GM21423 (cell line): ENCODE data around the gene BCAP29.
A peak's percentile ranks its signal among the peaks of the same experiment; 100 is the strongest.
"Not testable (repeated sequence)": the region's sequence is repeated elsewhere in the genome, so short reads cannot be mapped to it uniquely, and the experiment has no call there.

Experiments used
- ATAC-seq: cut with Tn5 transposase; IDR thresholded peaks from one replicate; pipeline ENCODE4 v1.9.1; 2021; ENCODE audit warnings: mild to moderate bottlenecking, moderate library complexity; ENCODE audit not compliant: unreplicated experiment

The BCAP29 gene, protein sequence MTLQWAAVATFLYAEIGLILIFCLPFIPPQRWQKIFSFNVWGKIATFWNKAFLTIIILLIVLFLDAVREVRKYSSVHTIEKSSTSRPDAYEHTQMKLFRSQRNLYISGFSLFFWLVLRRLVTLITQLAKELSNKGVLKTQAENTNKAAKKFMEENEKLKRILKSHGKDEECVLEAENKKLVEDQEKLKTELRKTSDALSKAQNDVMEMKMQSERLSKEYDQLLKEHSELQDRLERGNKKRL

DNA sequence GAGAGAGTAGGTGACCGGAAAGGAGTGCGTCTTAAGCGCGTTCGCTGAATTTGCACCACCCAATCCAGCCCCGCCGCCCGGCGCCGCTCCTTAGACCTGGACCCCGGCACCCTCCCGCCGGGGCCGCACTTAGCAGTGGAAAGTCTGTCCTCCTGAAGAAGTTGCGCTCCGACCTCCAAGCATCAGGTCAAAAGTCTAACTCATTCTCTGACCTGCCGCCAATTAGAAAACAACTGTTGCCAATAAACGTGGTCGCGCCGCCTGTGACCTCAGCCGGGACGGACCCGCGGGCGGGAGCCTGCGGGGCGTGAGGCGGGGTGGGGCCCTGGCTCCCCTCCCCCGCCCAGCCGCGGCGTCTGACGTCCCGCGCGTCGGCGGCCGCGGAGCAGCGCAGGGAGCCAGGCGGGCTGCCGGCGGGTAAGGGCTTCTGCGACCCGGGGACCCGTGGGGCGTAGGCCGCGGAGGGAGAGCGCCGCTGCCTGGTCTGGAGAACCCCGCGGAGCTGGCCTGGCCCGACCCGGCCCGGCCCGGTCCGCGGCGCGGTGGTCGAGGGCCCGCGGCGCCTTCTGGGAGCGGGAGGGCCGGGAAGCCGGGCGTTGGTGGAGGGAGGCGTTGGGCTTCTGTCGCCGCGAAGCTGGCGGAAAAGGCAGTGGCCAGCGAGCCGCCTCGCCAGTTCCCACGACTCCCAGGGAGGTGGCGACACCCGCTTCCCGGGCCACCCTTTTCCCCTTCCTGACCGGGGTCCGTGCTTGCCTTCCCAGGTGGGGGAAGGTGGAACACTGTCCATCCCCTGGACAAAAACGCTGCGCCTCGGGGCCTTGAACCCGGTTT, at the start of gene BCAP29:
Gene BCAP29, plus strand, starts transcription at position 362 of the 831 bp plus-strand sequence. CDS start 527 bp downstream, outside the sequence.
- ATAC-seq = peak; percentile 88

DNA sequence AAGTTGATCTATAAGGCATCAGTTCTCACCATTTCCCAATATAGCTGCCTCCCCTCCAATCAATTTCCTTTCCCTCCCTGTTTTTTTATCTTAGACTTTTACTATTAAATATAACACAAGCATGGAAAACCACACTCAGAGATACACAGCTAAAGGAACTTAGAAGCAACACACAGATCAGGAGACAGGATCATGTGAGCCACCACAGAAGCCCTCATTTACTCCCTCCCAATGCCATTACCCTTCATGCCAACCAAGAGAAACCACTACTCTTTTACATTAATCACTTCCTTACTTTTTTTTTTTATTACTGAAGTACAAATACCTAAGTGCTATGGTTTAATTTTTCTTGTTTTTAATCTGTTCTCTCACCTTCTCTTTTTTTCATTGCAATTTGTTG, 49.3 kb upstream of the BCAP29 start:
- no peak for ATAC-seq

DNA sequence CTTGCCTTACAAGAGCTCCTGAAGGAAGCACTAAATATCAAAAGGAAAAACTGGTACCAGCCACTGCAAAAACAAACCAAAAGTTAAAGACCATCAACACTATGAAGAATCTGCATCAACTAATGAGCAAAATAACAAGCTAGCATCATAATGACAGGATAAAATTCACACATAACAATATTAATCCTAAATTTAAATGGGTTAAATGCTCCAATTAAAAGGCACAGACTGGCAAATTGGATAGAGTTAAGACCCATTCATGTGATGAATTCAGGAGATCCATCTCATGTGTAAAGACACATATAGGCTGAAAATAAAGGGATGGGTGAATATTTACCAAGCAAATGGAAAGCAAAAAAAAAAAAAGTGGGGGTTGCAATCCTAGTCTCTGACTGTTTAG, 45.9 kb upstream of the BCAP29 start:
- no peak for ATAC-seq

DNA sequence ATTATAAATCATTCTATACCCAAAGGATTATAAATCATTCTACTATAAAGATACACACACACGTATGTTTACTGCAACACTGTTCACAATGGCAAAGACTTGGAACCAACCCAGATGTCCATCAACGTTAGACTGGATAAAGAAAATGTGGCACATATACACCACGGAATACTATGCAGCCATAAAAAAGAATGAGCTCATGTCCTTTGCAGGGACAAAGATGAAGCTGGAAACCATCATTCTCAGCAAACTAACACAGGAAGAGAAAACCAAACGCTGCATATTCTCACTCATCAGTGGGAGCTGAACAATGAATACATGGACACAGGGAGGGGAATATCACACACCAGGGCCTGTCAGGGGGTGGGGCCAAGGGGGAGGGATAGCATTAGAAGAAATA, 42.8 kb upstream of the BCAP29 start:
- ATAC-seq = not testable (repeated sequence)

DNA sequence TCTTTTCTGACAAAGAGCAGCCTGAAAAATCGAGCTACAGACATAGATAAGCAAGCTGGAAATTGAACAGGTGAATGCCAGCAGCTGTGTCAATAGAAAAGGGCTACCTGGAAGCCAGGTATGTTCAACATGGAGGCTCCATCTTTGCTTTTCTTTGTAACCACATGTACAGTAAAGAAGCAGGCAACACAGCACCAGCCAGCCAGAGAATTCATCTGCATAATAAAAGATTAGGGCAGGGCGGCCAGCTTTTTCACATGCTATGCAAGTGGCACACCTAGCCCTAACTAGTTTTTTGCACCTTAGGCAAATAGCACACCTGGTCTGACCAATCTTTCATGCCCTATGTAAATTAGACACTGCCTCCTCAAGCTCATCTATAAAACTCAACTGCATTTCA, 42.0 kb upstream of the BCAP29 start:
- ATAC-seq = no peak

DNA sequence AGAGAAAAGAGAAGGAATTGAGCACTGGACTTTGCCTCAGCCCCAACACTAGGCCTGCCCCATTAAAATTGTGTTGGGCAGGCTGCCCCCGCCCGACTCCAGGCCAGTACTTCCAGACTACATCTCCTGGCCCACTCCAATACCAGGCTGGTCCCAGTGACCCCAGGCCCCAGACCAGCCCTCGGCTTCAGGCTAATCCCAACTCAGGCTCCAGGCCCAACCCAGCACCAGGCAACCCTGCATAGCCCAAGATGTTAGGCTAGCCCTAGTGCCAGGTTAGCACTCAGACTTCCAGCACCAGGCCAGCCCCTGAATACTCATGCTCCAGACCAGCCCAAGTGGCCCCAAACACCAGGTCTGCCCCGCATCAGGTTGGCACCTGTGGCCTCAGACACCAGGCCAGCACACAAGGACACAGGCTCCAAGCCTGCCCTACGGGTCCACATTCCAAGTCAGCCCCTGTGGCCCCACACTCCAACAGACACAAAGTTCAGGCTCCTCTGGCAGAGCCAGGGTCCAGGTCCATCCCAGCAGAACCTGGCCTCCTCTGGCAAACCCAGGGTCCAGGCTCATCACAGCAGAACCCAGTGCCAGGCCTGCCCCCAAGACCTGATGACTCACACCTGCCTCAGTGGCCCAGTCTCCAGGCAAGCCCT, 36.6 kb upstream of the BCAP29 start:
- ATAC-seq = no peak

DNA sequence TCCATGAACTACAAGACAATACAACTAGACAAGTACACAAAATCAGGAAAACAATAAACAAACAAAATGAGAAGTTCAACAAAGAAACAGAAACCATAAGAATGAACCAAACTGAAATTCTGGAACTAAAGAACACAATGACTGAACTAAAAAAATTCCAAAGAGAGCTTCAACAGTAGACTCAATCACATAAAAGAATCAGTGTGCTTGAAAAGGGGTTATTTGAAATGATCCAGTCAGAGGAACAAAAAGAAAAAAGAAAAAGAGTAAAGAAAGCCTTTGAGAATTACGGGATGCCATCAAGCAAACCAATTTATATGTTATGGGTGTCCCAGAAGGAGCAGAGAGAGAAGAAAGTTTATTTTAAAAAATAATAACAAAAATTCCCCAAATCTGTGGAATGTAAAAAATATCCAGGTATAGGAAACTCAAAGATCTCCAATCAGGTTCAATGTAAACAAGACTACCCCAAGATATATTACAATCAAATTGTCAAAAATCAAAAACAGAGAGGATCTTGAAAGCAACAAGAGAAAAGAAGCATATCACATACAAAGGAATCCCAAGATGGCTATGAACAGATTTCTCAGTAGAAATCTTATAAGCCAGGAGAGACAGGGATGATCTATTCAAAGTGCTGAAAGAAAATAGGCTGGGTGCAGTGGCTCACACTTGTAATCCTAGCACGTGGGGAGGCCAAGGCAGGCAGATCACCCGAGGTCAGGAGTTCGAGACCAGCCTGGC, 35.0 kb upstream of the BCAP29 start:
- ATAC-seq = no peak

DNA sequence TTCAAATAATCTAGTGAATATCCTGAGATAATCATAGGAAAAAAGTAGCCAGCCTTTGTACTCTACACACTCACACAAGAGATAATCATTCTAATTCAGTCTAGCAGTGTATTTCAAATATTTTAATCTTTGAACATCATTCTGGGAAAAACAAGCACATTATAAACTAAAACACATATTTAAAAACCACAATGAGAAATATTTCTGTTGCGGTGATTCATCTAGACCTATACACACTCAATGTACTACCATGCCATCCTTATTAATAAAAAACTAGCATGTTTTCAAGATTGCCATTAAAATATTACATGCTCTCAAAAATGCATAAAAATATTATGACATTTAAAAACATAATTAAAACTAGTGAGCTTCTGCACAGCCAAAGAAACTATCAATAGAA, 28.1 kb upstream of the BCAP29 start:
- no peak for ATAC-seq

DNA sequence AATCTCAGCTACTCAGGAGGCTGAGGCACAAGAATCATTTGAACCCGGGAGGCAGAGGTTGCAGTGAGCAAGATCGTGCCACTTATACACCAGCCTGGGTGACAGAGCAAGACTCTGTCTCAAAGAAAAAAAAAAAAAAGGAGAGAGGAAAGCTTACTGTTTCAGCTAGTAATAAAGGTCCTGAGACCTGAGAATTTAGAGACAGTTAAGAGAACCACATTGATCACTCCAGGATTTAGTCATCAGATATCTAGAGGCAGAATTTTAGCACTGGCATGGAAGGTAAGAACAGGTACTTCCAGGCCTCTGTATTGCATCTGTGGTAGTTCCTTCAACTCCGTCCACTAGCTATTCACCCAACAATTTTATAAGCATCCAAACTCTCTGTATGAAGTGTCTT, 24.2 kb upstream of the BCAP29 start:
- no peak for ATAC-seq

DNA sequence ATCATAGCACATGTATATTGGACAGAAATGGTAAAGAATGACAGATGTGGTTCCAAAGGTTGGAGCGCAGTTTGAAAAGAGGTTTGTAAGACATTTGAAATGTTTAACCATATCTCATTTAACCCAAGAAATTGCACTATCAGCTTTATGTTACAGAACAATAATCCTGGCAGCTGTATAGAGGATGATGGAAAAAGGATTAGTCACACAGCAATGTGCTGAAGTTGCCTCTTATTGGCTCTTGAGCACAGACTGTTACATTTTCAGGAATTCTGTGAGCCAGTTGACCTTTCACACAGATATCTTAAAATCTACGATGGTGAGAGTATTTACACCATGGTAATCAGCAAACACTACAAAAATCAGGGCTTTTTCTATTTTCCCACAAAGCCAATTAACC, 20.2 kb upstream of the BCAP29 start:
- no peak for ATAC-seq

DNA sequence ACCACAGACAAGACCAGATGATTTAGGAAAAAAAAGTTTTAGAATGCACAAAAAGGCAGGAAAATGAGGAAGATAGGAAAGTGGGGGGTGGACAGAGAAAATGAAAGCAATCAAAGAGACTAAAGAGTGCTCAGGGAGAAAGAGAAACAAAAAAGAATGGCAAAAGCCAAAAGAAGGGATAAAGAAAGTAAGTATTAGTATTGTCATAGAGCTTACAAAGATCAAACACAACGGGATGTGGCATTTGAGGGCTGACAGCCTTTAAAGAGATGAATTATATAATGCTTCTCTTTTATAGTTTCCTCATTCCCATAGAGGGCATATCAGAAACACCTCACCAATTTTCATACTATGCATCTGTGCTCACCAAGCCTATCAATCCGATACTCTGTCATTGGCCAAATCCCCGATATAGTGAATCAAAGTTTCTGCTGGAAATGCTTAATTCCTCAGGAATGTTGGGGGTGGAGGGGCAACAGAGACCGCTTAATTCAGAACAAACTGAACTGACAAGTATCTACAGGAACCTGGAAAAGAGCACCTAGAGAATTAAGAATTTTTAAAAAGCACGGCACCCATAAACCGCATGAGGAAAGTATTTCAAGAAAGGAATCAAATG, 19.0 kb upstream of the BCAP29 start:
- no peak for ATAC-seq

DNA sequence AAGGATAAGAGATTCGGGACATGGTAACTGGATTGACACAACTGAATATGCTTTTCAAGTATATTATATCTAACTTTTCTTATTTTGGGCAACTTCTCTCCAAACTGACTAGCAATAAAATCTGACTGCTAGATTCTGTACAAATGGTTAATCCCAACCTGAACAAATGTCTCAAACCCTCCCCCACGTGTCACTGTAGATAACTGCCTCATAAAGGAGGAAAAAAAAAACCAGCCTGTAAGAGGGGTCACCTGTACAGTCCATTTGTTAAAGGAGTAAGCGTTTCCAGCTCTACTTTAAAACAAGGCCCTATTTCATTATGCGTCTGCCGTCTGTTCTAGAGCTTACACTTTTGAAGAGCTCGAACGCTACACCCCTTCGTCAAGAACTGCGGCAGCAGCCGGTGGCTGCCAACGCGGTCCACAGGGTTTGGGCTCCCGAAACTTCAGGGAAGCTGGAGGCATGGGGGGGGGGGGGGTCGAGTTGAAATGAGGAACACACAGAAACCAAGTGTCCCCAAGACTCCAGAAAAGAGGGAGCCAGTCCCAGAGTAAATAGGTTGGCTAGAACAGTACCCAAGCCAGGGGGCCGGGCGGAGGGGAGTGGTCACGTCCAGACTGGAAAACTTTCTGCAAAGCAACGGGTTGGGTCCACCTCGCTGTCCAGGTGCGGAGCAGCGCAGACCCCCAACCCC, 16.8 kb upstream of the BCAP29 start:
- peak; percentile 49 for ATAC-seq

DNA sequence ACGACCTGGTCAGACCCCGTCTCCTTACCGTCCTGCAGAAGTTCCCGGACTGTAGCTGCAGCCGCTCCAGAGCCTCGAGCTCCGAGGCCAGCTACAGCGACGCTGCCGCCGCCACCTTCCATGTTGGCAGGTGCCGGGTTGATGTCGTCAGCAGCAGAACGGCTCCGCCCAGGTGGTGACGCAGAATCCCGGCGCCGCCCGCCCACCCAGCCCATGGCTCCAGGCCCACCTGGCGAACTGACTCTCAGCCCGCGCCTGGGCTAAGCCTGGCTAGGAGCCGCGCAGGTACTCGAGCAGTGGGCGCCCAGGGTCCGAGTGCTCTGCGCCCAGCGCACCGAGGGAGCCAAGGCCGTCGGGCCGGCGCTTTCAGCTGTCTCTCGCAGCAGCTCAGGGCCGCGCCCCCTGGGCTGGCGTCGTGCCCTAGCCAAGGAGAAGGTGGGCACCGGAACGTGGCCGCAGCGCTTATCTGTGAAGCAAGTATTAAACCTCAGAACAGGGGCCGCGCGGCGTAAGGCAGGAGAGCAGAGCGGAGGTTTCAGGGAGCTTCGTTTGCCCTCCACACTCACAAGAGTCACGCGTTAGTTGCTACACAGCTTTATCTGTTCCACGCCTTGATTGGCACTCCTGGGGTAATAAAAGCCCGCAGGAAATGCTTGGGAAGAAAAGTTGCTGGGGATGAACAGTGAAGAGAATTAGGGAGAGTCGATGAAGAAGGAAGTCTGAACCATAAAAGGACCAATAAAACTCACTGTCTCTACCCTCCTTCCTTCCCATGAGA, 16.1 kb upstream of the BCAP29 start, which contains the start of the genes COG5 and DUS4L:
Gene COG5, minus strand, starts transcription at position 146 of the 778 bp plus-strand sequence. Its CDS starts 24 bp downstream, at position 122.
Gene DUS4L, plus strand, starts transcription at position 197 of the 778 bp plus-strand sequence. CDS start 3,100 bp downstream, outside the sequence.
- ATAC-seq = peak; percentile 96

DNA sequence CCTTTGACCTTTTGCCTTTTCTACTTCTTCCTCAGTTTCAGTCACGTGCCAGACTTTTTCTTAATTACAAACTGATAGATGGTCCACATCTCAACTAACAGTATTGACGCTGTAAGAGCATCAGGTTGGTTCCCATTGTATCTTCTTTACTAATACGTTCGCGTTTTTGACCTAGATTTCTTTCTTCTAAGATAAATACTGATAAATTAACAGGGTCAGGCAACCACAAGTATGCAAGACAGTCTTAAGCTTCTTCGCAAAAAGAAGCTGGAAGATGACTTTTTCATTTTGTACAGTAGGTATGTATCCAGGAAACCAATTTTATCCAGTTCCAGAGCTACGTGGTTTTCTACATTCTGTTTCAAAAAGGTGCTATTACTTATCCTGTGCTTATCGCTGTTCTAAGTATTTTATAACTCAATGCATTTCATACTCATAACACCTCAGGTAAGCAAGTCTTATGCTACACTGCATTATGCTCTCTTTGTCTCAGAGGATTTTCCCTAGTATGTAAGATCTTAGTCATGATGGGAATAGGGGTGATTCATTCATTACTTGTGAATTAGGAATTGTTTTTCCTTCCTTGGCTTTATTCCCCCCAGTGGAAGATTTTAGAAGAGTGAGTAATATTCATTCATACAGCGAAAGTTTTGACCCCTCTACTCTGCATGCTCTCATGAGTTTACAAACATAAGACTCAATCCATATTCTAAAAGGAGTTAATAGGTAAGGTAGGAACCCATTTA, 15.3 kb upstream of the BCAP29 start:
- no peak for ATAC-seq

DNA sequence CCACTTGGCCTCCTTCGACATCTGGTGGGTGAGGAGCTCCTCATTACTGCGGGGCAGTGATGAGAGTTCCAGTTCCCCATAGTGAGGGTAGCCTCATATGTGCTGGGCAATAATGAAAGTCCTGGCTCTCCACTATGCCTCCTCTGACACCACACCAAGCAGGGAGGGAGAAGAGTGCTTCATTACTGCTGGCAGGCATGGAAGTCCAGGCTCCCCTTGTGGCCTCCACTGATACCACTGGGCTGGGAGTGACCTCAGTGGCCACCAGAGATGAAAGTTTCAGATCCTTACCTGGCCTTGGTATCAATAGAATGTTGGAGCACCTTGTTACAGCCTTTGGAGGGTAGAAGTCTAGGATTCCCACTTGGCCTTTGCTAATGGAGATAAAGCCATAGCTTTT, 9.7 kb upstream of the BCAP29 start:
- ATAC-seq = no peak

DNA sequence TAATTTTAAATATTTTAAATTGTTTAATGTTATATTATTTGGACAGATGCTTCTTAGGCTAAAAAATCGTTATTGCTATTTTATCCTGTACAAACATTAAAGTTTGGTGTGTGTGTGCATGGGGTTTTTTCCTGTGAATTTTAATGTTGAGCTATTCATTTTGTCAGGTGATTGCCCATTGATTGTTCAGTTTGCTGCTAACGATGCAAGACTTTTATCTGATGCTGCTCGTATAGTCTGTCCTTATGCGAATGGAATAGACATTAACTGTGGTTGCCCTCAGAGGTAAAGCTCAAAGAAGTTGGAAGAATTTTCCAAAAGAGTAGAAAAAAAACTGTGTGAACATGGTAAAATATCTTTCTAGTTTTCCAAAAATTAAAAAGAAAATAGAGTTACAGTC, 6.5 kb upstream of the BCAP29 start:
- ATAC-seq = no peak

DNA sequence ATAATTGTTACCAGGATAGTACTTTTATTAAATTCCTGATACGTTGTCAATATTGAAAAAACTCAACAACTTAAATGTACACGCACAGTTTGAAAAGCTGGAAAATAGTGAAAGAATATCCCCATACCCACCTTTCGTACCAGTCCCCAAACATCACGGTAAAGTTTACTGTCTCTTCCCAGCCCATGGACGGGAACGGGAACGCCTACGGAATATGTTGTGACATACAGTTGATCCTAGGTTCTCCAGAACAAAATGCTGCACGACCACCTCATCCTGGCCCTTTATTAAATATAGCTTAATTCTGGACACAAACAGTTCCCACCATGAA, 527 bp upstream of the BCAP29 start:
- ATAC-seq = no peak

DNA sequence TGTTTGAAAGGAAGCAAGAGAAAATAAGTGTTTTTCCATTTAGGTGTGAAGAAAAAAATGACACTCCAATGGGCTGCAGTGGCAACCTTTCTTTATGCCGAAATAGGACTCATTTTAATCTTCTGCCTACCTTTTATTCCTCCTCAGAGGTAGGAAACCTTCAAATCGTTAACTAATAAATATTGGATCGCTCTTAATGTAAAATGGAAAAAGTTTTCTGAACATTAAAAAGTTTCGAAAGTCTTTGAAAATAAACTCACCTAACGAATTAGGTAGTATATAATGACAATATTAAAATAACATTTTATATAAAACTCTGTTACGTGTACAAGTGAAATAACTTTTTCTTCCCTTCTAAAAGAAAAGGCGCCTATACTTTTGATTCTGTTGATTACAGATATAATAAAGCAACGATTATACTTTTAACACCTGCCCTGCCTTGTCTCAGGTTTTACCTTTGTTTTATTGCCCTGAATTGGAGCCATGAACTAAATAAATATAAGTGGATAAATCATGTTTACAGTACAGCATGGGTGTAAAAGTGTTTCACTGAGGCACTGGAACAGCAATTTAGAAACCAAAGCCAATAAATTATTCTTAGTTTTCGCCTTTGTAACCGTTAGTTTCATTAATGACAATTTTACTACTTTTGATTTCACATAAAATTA, 804 bp downstream of the BCAP29 start:
- ATAC-seq = no peak
